ENCODE measurements around the gene PLCL2. TPM values are rescaled to one million over a fixed set of nuclear protein-coding genes. Genes with fewer than 3 reads are reported as not detected.
A peak's percentile ranks its signal among the peaks of the same experiment; 100 is the strongest.

Gene PLCL2
- total and polyA plus RNA-seq, 4 donors: 2.1 to 16.7 (median 7.0) TPM

DNA sequence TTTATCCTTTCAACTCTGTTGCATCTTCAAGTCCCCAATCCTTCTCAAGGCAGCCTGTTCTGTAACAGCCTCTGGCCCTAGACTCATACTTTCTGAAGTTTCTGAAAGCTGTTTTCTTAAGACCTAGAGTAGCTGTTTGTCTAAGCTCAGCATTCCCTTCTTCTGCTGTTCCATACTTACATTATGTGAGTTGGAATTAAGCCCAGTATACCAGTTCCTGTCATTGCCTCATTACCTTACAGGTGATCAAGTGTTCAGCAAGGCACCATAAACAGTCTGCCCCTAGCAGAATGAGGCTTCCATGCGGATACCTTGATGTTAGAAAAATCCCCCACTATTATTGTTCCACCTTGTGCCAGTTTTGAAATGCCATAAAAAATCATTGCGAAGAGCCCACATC lies 180.6 kb downstream of the PLCL2 start:
- H3K4me1 ChIP-seq (ENCODE audit: control insufficient read depth in 1 of 2, insufficient read depth in 2 of 2, low read length in 2 of 2): peaks cover 0 to 1% of the 10 kb centered on the region in 2 donors
- 97 to 100% methylated on average over 2 of the region's 2 CpGs for WGBS, 2 donors
- no peak overlapping the region for H3K4me3 ChIP-seq (ENCODE audit: low read length in 2 of 2)
- no peak overlapping the region for H3K27ac ChIP-seq (ENCODE audit: low read depth in 1 of 2, low read length in 2 of 2)
- no peaks in the 10 kb centered on the region for H3K27me3 ChIP-seq (ENCODE audit: control insufficient read depth in 1 of 2, insufficient read depth in 2 of 2, low read length in 1 of 2)
- ATAC-seq (ENCODE audit: low FRiP score) (no peak), DNase-seq (no peak)
- no peaks in the 10 kb centered on the region for H3K9me3 ChIP-seq (ENCODE audit: control insufficient read depth, low read length)
- no peaks in the 10 kb centered on the region for H3K36me3 ChIP-seq (ENCODE audit: control insufficient read depth in 1 of 2, insufficient read depth in 2 of 2, low read length in 1 of 2)
- intact Hi-C loops (cut with DNase I): no loop called here

DNA sequence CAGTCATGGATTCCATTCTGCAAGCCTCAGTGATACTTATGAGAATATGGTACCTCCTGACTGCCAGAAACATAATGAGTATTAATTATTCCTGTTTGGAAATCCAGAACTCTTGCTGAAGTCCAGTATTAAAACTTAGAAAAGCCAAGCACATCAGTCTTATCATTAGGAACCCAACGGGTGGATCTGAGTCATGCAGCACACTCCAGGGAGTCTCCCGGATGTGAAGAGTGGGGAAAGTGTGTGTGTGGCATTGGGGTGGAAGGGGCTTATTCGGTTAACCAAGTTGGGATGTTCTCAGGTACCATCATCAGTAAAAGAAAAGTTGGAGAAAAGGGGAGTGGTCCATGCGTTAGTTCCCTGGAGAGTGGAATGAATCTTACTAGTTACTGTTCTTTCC lies 181.1 kb downstream of the PLCL2 start:
- H3K36me3 ChIP-seq (ENCODE audit: control insufficient read depth in 1 of 2, insufficient read depth in 2 of 2, low read length in 1 of 2): no peaks in the 10 kb centered on the region
- no peak overlapping the region for H3K4me3 ChIP-seq (ENCODE audit: low read length in 2 of 2)
- peaks cover 0 to 1% of the 10 kb centered on the region in 2 donors for H3K4me1 ChIP-seq (ENCODE audit: control insufficient read depth in 1 of 2, insufficient read depth in 2 of 2, low read length in 2 of 2)
- no peak overlapping the region for H3K27ac ChIP-seq (ENCODE audit: low read depth in 1 of 2, low read length in 2 of 2)
- WGBS, 2 donors: 84 to 87% methylated on average over 4 of the region's 4 CpGs
- no peaks in the 10 kb centered on the region for H3K9me3 ChIP-seq (ENCODE audit: control insufficient read depth, low read length)
- no peak for DNase-seq
- no peaks in the 10 kb centered on the region for H3K27me3 ChIP-seq (ENCODE audit: control insufficient read depth in 1 of 2, insufficient read depth in 2 of 2, low read length in 1 of 2)
- ATAC-seq (ENCODE audit: low FRiP score): no peak
- intact Hi-C loops (cut with DNase I): no loop called here

DNA sequence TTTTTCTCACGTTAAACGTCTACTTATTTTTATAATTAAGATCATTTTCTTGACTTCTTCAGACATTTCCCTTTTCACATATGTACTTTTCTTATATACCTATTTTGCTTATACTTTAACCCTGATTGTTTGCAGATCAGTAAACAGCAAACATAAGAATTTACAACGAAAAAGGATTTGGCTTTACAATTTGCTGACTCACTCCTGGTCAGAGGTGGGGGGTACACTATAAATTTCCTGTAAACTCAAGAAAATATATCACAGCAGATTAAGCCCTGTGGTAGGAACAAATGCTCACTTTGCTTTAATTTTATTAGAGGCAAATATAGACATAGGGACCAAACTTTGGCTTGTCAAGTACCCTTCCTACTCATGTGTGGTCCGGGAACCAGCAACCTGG lies 185.0 kb downstream of the PLCL2 start:
- Histone ChIP-seq H3K36me3 (ENCODE audit: control insufficient read depth in 1 of 2, insufficient read depth in 2 of 2, low read length in 1 of 2) (no peaks in the 10 kb centered on the region), H3K27me3 (ENCODE audit: control insufficient read depth in 1 of 2, insufficient read depth in 2 of 2, low read length in 1 of 2) (no peaks in the 10 kb centered on the region), H3K4me3 (ENCODE audit: low read length in 2 of 2) (no peak overlapping the region), H3K4me1 (ENCODE audit: control insufficient read depth in 1 of 2, insufficient read depth in 2 of 2, low read length in 2 of 2) (peaks cover 0 to 1% of the 10 kb centered on the region in 2 donors), H3K9me3 (ENCODE audit: control insufficient read depth, low read length) (no peaks in the 10 kb centered on the region), H3K27ac (ENCODE audit: low read depth in 1 of 2, low read length in 2 of 2) (no peak overlapping the region)
- intact Hi-C loops (cut with DNase I): no loop called here
- 95 to 97% methylated on average over 4 of the region's 4 CpGs for WGBS, 2 donors
- DNase-seq: no peak
- no peak for ATAC-seq (ENCODE audit: low FRiP score)

DNA sequence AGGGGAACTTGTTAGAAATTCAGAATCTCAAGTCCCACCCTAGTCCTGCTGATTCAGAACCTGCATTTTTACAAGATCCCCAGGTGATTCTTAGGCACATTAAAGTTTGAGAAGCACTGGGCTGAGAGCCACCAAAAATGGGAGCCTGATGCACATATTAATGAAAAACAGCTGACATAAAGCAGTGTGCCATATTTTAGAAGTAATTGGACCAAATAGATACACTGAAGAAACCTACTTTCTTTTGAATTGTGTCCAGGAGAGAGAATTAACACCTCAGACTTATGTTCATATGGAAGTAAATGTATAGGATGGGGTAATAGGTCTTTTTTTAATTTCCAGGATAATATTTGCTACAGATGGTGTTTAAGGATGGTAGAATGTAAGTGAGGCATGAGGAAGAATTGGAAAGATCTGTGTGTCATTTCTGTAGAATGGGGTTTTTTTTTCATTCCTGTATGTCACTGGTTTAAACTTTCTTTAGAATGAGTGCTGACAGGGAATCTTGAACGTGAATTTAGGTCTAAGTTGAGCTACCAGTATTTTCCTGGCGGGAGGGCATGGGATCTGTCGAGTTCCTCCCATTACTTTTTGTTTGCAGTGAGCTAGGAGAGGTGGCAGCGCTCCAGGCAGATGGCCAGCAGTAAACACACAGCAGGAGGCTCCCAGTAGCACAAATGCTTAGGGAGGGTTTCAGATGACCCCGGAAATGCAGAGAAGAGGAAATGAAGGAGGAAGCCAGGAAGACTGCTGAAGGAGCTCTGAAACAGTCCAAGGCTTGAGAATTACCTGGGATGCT lies 185.6 kb downstream of the PLCL2 start:
- Histone ChIP-seq H3K9me3 (ENCODE audit: control insufficient read depth, low read length) (no peaks in the 10 kb centered on the region), H3K4me1 (ENCODE audit: control insufficient read depth in 1 of 2, insufficient read depth in 2 of 2, low read length in 2 of 2) (peaks cover 0 to 1% of the 10 kb centered on the region in 2 donors), H3K27me3 (ENCODE audit: control insufficient read depth in 1 of 2, insufficient read depth in 2 of 2, low read length in 1 of 2) (no peaks in the 10 kb centered on the region), H3K36me3 (ENCODE audit: control insufficient read depth in 1 of 2, insufficient read depth in 2 of 2, low read length in 1 of 2) (no peaks in the 10 kb centered on the region), H3K27ac (ENCODE audit: low read depth in 1 of 2, low read length in 2 of 2) (no peak overlapping the region), H3K4me3 (ENCODE audit: low read length in 2 of 2) (no peak overlapping the region)
- ATAC-seq (ENCODE audit: low FRiP score) (no peak), DNase-seq (no peak)
- 57 to 64% methylated on average over 5 of the region's 5 CpGs for WGBS, 2 donors
- intact Hi-C loops (cut with DNase I): no loop called here

DNA sequence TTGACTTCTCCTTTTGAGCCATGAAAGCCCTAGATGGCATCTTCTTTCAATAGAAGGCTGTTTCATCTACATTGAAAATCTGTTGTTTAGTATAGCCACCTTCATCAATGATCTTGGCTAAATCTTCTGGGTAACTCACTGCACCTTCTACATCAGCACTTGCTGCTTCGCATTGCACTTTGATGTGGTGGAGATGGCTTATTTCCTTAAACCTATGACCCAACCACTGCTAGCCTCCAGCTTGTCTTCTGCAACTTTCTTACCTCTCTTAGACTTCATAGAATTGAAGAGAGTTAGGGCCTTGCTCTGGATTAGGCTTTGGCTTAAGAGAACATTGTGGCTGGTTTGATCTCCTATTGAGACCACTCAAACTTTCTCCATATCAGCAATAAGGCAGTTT lies 189.8 kb downstream of the PLCL2 start:
- ATAC-seq (ENCODE audit: low FRiP score): no peak
- no peaks in the 10 kb centered on the region for H3K27me3 ChIP-seq (ENCODE audit: control insufficient read depth in 1 of 2, insufficient read depth in 2 of 2, low read length in 1 of 2)
- 94 to 100% methylated on average over 1 of the region's 1 CpG for WGBS, 2 donors

DNA sequence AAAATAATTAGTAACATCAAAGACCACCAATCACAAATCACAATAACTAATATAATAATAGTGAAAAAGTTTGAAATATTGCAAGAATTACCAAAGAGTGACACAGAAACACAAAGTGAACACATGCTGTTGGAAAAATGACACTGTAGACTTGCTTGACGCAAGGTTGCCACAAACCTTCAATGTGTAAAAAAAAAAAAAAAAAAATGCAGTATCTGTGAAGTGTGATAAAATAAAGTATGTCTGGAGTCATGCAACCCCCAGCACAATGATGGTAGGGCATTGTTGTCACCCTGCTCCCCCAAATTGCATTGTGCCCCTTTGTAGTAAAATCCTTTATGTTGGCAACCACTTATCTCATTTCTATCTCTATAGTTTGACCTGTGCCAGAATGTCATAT lies 190.6 kb downstream of the PLCL2 start:
- Histone ChIP-seq H3K4me3 (ENCODE audit: low read length in 2 of 2) (no peak overlapping the region), H3K36me3 (ENCODE audit: control insufficient read depth in 1 of 2, insufficient read depth in 2 of 2, low read length in 1 of 2) (peaks cover 0 to 2% of the 10 kb centered on the region in 2 donors), H3K9me3 (ENCODE audit: control insufficient read depth, low read length) (no peaks in the 10 kb centered on the region), H3K27me3 (ENCODE audit: control insufficient read depth in 1 of 2, insufficient read depth in 2 of 2, low read length in 1 of 2) (no peaks in the 10 kb centered on the region), H3K27ac (ENCODE audit: low read depth in 1 of 2, low read length in 2 of 2) (no peak overlapping the region), H3K4me1 (ENCODE audit: control insufficient read depth in 1 of 2, insufficient read depth in 2 of 2, low read length in 2 of 2) (no peaks in the 10 kb centered on the region)
- 97 to 100% methylated on average over 1 of the region's 1 CpG for WGBS, 2 donors
- no peak for DNase-seq
- intact Hi-C loops (cut with DNase I): no loop called here
- ATAC-seq (ENCODE audit: low FRiP score): no peak

More for the DNA sequence above, 189.8 kb downstream of the PLCL2 start:
- no peak for DNase-seq
- H3K9me3 ChIP-seq (ENCODE audit: control insufficient read depth, low read length): no peaks in the 10 kb centered on the region
- no peak overlapping the region for H3K4me3 ChIP-seq (ENCODE audit: low read length in 2 of 2)
- no peaks in the 10 kb centered on the region for H3K36me3 ChIP-seq (ENCODE audit: control insufficient read depth in 1 of 2, insufficient read depth in 2 of 2, low read length in 1 of 2)
- no peaks in the 10 kb centered on the region for H3K4me1 ChIP-seq (ENCODE audit: control insufficient read depth in 1 of 2, insufficient read depth in 2 of 2, low read length in 2 of 2)
- intact Hi-C loops (cut with DNase I): no loop called here
- H3K27ac ChIP-seq (ENCODE audit: low read depth in 1 of 2, low read length in 2 of 2): no peak overlapping the region

DNA sequence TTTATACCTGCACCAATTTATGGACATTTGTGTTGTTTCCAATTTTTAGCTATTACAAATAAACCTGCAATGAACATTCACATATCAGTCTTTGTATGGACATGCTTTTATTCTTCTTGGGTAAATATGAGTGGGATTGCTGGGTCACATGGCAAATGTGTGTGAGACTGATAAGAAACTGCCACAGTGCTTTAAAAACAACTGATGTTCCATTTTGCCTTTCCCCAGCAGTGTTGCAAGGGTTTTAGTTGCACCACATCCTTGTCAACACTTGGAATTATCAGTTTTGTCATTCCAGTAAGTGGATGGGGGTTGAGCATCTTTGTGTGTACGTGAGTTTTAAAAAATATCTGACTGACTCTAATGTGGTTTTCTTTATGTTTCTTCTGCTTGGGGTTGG lies 191.2 kb downstream of the PLCL2 start:
- Histone ChIP-seq H3K4me3 (ENCODE audit: low read length in 2 of 2) (no peak overlapping the region), H3K4me1 (ENCODE audit: control insufficient read depth in 1 of 2, insufficient read depth in 2 of 2, low read length in 2 of 2) (no peaks in the 10 kb centered on the region), H3K9me3 (ENCODE audit: control insufficient read depth, low read length) (no peaks in the 10 kb centered on the region), H3K36me3 (ENCODE audit: control insufficient read depth in 1 of 2, insufficient read depth in 2 of 2, low read length in 1 of 2) (peaks cover 0 to 2% of the 10 kb centered on the region in 2 donors), H3K27me3 (ENCODE audit: control insufficient read depth in 1 of 2, insufficient read depth in 2 of 2, low read length in 1 of 2) (no peaks in the 10 kb centered on the region), H3K27ac (ENCODE audit: low read depth in 1 of 2, low read length in 2 of 2) (no peak overlapping the region)
- DNase-seq (no peak), ATAC-seq (ENCODE audit: low FRiP score) (no peak)
- intact Hi-C loops (cut with DNase I): no loop called here
- WGBS, 2 donors: 91 to 93% methylated on average over 1 of the region's 1 CpG

DNA sequence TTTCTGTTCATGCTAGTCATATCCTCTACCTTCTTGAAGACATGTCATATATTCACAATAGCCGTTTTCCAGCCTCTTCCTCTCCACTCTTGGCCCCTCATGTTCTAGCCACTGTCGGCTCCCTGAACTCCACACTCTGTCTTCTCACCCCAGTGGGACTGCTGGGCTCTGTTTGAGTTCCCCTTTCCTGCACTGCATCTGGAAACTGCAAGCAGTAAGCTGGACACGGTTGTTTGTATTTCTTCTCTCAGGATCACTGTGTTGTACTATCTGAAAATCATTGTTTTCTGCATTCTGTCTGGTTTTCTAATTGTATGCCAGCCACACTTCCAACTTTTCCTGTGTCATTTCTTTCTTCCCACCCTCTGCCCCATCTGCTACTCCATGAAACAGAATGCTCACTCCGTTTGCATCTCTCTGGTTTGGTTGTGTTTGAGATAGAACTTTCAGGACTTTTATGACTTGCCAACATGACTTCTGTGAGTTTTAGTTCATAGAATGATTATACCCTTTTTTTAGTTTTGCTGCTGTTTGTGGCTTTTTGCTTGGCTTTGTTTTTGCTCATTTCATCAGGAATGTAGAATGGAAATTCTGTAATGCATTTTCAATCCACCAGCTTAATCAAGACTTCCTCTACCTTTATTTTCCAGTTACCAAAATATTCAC lies 192.3 kb downstream of the PLCL2 start:
- intact Hi-C loops (cut with DNase I): no loop called here
- WGBS, 2 donors: 59 to 62% methylated on average over 4 of the region's 4 CpGs
- Histone ChIP-seq H3K4me3 (ENCODE audit: low read length in 2 of 2) (no peak overlapping the region), H3K36me3 (ENCODE audit: control insufficient read depth in 1 of 2, insufficient read depth in 2 of 2, low read length in 1 of 2) (peaks cover 0 to 2% of the 10 kb centered on the region in 2 donors), H3K27ac (ENCODE audit: low read depth in 1 of 2, low read length in 2 of 2) (no peak overlapping the region), H3K9me3 (ENCODE audit: control insufficient read depth, low read length) (no peaks in the 10 kb centered on the region), H3K27me3 (ENCODE audit: control insufficient read depth in 1 of 2, insufficient read depth in 2 of 2, low read length in 1 of 2) (no peaks in the 10 kb centered on the region), H3K4me1 (ENCODE audit: control insufficient read depth in 1 of 2, insufficient read depth in 2 of 2, low read length in 2 of 2) (no peaks in the 10 kb centered on the region)
- ATAC-seq (ENCODE audit: low FRiP score) (no peak), DNase-seq (no peak)

DNA sequence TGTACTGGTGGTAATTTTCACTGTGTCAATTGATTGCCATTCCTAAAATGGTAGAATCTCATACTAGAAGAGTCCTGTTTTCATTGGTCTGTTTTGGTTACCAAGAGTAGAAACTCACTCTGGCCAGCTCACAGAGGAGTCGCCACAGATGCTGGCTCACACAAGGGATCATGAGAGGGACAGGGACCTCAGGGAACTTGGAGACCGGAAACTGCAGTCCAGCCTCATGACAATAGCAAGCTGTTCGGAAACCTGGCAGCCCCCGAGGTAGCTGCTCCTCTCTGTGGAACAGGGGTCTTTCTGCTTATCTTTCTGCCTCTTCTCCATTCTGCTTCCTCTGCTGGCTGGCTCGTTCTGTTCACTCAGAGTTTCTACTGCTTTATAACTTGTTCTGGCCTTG lies 192.9 kb downstream of the PLCL2 start:
- Histone ChIP-seq H3K36me3 (ENCODE audit: control insufficient read depth in 1 of 2, insufficient read depth in 2 of 2, low read length in 1 of 2) (peaks cover 0 to 2% of the 10 kb centered on the region in 2 donors), H3K27ac (ENCODE audit: low read depth in 1 of 2, low read length in 2 of 2) (no peak overlapping the region), H3K27me3 (ENCODE audit: control insufficient read depth in 1 of 2, insufficient read depth in 2 of 2, low read length in 1 of 2) (no peaks in the 10 kb centered on the region), H3K9me3 (ENCODE audit: control insufficient read depth, low read length) (no peaks in the 10 kb centered on the region), H3K4me1 (ENCODE audit: control insufficient read depth in 1 of 2, insufficient read depth in 2 of 2, low read length in 2 of 2) (no peaks in the 10 kb centered on the region), H3K4me3 (ENCODE audit: low read length in 2 of 2) (no peak overlapping the region)
- DNase-seq (no peak), ATAC-seq (ENCODE audit: low FRiP score) (peak; percentile 65)
- 47 to 59% methylated on average over 5 of the region's 5 CpGs for WGBS, 2 donors
- intact Hi-C loops (cut with DNase I): no loop called here
